Colon (tissue), 2 donors: Measurements from ENCODE around the gene EFHC1.

Experiments used
- FAIRE-seq: peaks from 2 replicates; lab custom pipeline; 2012; peaks lifted over from hg19 to GRCh38; lab: Jason Lieb, UNC
- donor health status: control.
- donor health status: control.

EFHC1 gene

DNA sequence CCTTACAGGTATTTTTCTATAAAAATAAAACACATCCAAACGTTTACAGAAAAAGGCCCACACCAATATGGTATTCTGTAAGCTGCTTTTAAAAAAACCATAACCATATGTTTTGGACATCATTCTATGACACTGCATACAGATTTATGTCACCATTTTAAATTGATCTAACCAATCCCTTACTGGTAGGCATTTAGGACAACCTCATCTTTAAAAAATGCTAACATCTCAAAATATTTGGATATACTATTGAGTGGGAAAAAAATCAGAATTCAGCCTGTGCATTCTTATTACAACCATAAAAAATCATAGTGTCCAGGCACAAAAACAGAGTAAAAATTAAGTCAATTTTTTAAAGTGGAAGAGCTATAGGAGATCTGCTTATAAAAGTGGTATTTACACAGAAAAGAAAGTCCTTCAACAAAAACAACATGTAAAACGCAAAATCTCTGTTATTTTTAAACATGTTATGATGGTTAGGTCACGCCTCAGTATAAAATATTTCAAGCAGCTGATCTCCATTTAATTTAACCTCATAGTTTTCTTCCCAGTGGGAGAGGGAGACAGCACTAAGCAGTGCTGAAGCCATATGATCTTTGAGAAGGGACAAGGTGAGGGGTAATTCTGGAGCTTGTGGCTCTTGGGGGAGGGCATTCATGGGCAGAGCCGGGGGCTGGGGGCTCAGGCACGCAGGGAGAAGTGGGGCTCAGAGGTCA, 135.5 kb downstream of the EFHC1 start:
- FAIRE-seq = no peak

DNA sequence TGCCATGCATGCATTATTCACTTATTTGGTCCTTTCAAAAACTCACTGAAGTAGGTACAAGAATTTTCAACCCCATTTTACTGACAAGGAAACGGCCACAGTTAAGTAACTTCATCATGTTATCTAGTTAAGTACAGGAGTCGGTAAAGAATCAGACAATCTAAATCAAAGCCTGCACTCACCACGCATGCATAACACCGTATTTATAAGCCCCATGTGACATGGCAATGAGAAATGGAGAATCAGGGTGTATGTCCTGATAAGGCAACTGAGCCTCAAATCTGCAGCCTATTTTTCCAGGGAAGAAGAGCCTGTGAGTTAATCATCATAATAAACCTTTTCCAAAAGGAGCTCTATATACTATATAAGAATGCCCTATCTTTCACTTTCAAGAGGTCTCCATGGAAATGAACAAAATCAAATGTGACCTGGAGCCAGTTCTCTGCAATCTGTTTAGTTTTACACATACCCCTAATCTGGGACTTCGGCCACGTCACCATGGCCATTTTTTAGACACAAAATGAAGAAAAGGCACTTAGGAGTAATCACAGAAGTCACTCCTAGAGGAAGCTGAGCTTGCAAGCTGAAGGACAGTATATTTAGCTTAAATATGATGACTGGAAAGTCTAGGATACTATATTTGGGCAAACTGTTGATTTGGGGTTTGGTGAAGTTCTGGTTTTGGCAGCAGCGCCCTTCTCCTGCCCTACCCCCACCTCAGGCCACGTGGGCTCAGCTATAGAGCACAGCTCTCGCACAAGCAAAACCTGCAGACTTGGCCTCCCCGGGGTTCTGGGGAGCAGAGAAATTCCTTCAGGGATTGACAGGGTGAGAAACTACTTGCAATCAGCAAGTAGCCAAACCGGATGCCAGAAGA, 137.5 kb downstream of the EFHC1 start:
- FAIRE-seq = no peak

GRCh38 chr6:52558266-52559000, 138.3 kb downstream of the EFHC1 start:
- FAIRE-seq = no peak

GRCh38 chr6:52560462-52560861, 140.3 kb downstream of the EFHC1 start:
- FAIRE-seq = no peak

DNA sequence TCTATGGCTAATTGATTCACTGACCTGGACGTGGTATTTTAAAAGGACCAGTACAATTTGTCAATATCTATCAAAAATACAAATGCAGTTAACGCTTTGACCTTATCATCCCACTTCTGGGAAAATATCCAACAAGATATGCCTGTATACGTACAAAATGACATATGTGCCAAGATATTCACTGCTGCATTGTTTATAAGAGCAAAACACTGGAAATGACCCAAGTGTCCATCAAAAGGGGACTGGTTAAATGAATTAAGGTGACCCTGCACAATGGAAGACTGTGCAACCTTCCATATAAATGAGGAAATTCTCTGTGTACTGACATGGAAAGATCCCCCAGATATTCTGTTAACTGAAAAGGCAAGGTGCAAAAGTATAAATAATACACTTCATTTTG, 142.8 kb downstream of the EFHC1 start:
- no peak for FAIRE-seq

GRCh38 chr6:52564856-52565255, 144.7 kb downstream of the EFHC1 start:
- no peak for FAIRE-seq

DNA sequence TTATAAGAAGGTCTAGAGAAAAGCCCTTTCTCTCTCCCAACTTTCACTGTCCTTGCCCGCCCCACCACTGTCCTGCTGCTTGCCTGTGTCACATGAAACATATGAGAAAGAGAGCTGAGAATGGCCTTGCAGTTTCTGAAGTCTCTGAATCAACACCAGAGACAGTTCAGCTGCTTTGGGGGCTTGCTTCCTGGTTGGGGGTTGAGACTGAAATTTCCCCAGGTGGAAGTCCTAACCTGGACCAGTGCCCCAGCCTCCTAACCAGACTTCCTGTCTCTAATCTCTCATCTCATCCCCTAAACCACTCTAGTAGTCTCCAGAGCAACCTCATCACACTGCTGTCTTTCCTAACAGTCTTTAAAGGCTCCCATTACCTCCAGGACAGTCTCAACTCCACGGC, 146.1 kb downstream of the EFHC1 start:
- FAIRE-seq = no peak

DNA sequence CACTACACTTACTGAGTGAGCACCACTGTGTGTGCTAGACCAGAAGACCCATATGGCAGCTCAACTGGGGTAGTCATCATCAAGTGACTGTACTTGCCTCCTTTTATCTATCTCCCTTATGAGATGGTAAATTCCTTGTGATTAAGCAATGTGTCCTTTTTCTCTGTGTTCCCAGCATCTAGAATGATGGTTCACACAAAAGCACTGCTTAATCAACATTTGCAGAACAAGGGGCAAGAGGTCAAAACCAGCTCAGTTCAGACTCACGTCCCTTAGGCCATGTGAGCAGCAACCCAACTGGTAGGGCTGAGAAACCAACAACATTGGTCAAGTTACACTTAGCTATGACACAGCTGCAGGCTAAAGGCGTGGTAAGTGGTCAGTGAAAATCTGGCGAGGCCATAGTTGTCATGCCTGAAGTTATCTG, 146.7 kb downstream of the EFHC1 start:
- no peak for FAIRE-seq

- FAIRE-seq = no peak
Observed at GRCh38 chr6:52568320-52568719, 148.2 kb downstream of the EFHC1 start.

DNA sequence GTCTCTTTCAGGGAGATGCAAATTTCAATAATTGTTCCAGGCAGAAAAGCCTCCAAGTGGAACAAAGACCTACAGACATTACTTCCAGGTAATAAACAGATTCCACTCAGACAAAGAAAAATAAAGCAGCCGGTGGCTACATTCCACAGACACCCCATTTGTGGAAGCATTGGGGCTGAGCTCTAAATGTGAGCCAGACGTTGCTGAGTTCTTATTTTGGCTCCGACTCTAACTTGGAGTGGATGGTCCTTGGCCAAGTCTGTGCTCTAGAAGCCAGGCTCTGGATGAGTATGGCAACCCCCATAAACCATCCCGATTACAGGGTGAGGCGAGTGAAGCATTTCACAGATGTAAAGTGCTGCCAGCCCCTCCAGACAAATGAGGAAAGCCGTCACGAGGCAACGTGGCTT, 150.2 kb downstream of the EFHC1 start:
- FAIRE-seq = no peak

DNA sequence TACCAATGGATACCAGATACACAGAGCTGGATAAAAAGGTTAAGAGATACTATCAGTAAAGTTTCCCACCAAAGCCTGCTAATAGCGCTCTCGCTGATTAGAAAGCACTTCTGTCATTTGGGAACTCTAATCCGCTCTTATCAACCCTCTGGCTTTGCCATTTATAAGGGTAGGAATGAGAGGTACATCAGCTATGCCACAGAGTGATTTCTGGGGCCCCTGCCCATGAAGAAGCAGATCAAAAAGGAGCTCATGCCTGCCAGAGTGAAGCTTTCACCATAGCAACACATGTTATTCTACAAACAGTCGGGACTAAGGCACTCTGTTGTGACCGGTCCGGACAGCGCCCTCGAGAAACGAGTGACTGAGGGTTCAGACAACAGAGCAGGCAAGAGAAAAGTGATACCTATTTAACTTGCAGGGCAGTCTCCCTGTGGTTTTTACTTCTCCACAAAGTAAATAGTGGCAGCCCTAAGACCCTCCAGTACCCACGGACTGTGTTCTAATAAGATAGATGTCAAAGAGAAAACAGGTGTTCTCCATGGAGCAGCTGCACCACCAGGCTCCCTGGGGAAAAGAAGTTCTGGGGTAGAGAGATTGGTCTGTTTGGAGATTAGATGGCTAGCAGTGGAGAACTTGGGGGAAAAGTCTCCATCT, 151.1 kb downstream of the EFHC1 start:
- FAIRE-seq = no peak

DNA sequence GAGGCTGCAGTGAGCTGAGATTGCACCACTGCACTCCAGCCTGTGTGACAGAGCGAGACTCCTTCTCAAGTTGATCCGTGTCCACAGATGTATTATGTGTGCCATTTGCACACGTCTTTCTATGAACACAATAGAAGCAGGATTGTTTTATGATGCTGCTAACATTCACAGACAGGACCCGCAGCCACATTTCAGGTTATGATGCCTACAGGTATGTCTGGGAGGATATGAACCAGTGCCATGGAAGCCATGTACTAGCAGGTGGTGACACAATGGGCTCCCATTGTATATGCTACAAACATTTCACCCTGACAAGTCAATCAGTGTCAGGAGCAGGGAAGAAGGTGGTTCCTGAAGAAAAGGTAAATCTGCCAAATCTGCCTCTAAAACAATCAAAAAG, 152.4 kb downstream of the EFHC1 start:
- FAIRE-seq = no peak

DNA sequence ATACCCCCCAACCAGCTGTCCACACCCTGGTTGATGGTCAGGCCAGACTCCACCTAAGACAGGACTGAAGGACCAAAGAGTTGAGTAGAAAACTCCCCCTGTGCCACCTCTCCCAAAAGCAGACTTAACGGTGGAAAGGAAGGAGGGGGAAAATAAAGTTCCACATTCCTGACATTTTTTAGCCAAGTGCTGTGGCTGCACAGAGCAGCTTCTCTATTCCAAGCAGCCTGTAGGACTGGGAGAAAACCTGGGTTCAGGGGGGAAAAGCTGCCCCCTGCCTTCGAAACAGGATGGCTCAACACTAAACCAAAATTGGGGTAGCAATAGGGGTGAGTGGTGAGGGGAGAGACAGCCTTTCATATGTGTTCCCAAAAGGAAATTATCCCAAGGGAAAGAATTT, 153.2 kb downstream of the EFHC1 start:
- FAIRE-seq = no peak
